ENCODE results near the gene SH3GL2. TPM values are rescaled to one million over a fixed set of nuclear protein-coding genes. Genes with fewer than 3 reads are reported as not detected.

SH3GL2 gene
- total RNA-seq, 1 experiment from 2014 or later, result not detected

DNA sequence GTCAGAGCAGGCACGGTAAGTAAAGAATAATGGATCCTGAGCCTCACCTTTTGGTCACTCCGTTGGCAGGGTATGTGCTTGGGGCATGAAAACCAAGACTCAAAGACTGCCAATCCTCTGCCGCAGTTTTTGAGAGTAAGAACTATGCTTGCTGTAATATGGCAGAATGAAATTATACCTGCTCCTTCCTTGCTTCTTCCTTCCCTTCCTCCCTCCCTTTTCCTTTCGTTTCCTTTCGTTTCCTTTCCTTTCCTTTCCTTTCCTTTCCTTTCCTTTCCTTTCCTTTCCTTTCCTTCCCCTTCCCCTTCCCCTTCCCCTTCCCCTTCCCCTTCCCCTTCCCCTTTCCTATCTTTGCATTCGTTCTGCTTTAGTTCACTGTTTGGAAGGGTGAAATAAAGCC lies 43.9 kb downstream of the SH3GL2 start:
- intact Hi-C loops (cut with micrococcal nuclease; ENCODE audit: unreplicated experiment) (no loop called here), in situ Hi-C loops (cut with HindIII; ENCODE audit: low pct_unique_long_range_greater_than_20kb, low sequenced_read_pairs) (no loop called here)
- no peak for DNase-seq (ENCODE audit: low read depth, low spot score)
- no peak overlapping the region for H3K27ac ChIP-seq (ENCODE audit: low read length)
- BruUV-seq (replicated peaks), result no TSS peak
- H3K4me3 ChIP-seq (ENCODE audit: low read depth in 2 of 2, low read length in 2 of 2), result no peak overlapping the region
- no peaks in the 10 kb centered on the region for H3K36me3 ChIP-seq (ENCODE audit: control insufficient read depth, insufficient read depth, low read length)
- H3K4me1 ChIP-seq (ENCODE audit: control insufficient read depth, insufficient read depth, low read length), result no peaks in the 10 kb centered on the region
- H3K27me3 ChIP-seq (ENCODE audit: control insufficient read depth, insufficient read depth, low read length), result no peaks in the 10 kb centered on the region
- no peak for TF ChIP-seq TCF7L2 (IDR thresholded peaks at IDR 0.05; ENCODE audit: low read depth, low read length)
- TF ChIP-seq POLR2AphosphoS5 (IDR thresholded peaks at IDR 0.05; ENCODE audit: low read depth, low read length), result no peak
- TF ChIP-seq CTCF (IDR thresholded peaks at IDR 0.05), result no peak
- TF ChIP-seq, protein P1, sequence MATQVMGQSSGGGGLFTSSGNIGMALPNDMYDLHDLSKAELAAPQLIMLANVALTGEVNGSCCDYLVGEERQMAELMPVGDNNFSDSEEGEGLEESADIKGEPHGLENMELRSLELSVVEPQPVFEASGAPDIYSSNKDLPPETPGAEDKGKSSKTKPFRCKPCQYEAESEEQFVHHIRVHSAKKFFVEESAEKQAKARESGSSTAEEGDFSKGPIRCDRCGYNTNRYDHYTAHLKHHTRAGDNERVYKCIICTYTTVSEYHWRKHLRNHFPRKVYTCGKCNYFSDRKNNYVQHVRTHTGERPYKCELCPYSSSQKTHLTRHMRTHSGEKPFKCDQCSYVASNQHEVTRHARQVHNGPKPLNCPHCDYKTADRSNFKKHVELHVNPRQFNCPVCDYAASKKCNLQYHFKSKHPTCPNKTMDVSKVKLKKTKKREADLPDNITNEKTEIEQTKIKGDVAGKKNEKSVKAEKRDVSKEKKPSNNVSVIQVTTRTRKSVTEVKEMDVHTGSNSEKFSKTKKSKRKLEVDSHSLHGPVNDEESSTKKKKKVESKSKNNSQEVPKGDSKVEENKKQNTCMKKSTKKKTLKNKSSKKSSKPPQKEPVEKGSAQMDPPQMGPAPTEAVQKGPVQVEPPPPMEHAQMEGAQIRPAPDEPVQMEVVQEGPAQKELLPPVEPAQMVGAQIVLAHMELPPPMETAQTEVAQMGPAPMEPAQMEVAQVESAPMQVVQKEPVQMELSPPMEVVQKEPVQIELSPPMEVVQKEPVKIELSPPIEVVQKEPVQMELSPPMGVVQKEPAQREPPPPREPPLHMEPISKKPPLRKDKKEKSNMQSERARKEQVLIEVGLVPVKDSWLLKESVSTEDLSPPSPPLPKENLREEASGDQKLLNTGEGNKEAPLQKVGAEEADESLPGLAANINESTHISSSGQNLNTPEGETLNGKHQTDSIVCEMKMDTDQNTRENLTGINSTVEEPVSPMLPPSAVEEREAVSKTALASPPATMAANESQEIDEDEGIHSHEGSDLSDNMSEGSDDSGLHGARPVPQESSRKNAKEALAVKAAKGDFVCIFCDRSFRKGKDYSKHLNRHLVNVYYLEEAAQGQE (IDR thresholded peaks at IDR 0.05; ENCODE audit: insufficient read depth in 1 of 2, low read depth in 2 of 2, low read length in 1 of 2), result no peak
- no peak for TF ChIP-seq SIN3A (IDR thresholded peaks at IDR 0.05; ENCODE audit: borderline replicate concordance, insufficient read depth, low read depth, low read length)
- ATAC-seq, result no peak
- ChIA-PET CTCF (no interaction called here), POLR2A (no interaction called here)
- H3K9me3 ChIP-seq (ENCODE audit: control insufficient read depth, insufficient read depth, low read depth, low read length), result no peaks in the 10 kb centered on the region

DNA sequence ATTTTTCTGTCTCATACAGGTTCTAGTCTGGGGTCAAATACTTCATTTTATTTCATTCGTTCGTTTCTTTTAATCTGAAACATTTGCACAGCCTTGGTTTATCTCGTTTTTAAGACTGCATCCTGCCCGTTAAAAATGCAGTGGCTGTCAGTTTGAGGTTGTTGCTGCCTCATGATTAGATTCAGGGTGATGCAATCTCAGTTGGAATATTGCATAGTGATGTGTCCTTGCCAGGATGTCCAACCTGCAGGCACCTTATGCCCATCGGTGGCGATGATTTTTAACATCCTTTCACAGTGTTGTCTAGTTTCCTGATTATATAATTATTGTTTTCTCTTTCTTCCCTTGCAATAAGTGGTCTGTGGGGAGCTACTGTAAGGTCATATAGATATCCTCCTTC lies 45.1 kb downstream of the SH3GL2 start:
- no TSS peak for BruUV-seq (replicated peaks)
- in situ Hi-C loops (cut with HindIII; ENCODE audit: low pct_unique_long_range_greater_than_20kb, low sequenced_read_pairs), result no loop called here
- DNase-seq (ENCODE audit: low read depth, low spot score) (no peak), ATAC-seq (no peak)
- intact Hi-C loops (cut with micrococcal nuclease; ENCODE audit: unreplicated experiment), result no loop called here
- Histone ChIP-seq H3K4me1 (ENCODE audit: control insufficient read depth, insufficient read depth, low read length) (no peaks in the 10 kb centered on the region), H3K36me3 (ENCODE audit: control insufficient read depth, insufficient read depth, low read length) (no peaks in the 10 kb centered on the region), H3K4me3 (ENCODE audit: low read depth in 2 of 2, low read length in 2 of 2) (no peak overlapping the region), H3K27me3 (ENCODE audit: control insufficient read depth, insufficient read depth, low read length) (no peaks in the 10 kb centered on the region), H3K27ac (ENCODE audit: low read length) (no peak overlapping the region), H3K9me3 (ENCODE audit: control insufficient read depth, insufficient read depth, low read depth, low read length) (no peaks in the 10 kb centered on the region)
- CTCF ChIA-PET, result no interaction called here
- TF ChIP-seq SIN3A (IDR thresholded peaks at IDR 0.05; ENCODE audit: borderline replicate concordance, insufficient read depth, low read depth, low read length) (no peak), POLR2AphosphoS5 (IDR thresholded peaks at IDR 0.05; ENCODE audit: low read depth, low read length) (no peak), TCF7L2 (IDR thresholded peaks at IDR 0.05; ENCODE audit: low read depth, low read length) (no peak), CTCF (IDR thresholded peaks at IDR 0.05) (no peak)
- TF ChIP-seq, protein P1 (IDR thresholded peaks at IDR 0.05; ENCODE audit: insufficient read depth in 1 of 2, low read depth in 2 of 2, low read length in 1 of 2), result no peak
- POLR2A ChIA-PET, result no interaction called here

All from Panc1 (cell line).